ENCODE results near the gene TARS1. TPM values are rescaled to one million over a fixed set of nuclear protein-coding genes. Genes with fewer than 3 reads are reported as not detected.

TARS1 gene
- total and polyA plus RNA-seq, 10 of the 15 experiments (the other 5 are each of a cell fraction or from before 2014, with no cell fraction given): 163 to 350 (median 228) TPM

DNA sequence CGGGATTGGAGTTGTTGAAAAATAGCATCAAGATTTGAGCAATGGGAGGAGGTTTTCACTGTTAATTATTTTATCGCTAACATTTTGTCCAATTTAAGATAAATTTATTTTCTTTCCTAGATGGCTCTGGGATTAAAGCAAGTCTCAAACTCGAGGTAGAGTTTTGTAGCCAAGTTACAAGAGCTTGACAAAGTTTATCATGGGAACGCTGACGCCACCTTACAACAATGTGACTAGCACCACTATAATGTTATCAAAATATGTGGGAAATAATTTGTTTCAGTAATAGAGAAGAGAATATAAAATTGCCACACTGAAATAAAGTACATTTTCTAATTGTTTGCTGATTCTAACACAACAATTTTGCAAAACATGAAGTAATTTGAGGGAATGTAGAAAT lies 19.8 kb upstream of the TARS1 start:
- Histone ChIP-seq H3K27ac (ENCODE audit: control insufficient read depth, insufficient read depth) (no peak overlapping the region), H3K4me2 (ENCODE audit: control insufficient read depth, insufficient read depth) (no peak overlapping the region), H3K9me3 (replicated peaks; ENCODE audit: control insufficient read depth, insufficient read depth, low read length) (no peaks in the 10 kb centered on the region), H4K20me1 (ENCODE audit: control insufficient read depth, insufficient read depth) (no peaks in the 10 kb centered on the region), H2AFZ (ENCODE audit: control insufficient read depth, low read depth, low read length) (no peak overlapping the region), H3K4me1 (ENCODE audit: control insufficient read depth, insufficient read depth, low read length) (no peaks in the 10 kb centered on the region), H3K9ac (ENCODE audit: control insufficient read depth, insufficient read depth, low read length) (no peak overlapping the region), H3K27me3 (replicated peaks in 1 of 2; ENCODE audit: control insufficient read depth in 2 of 2, insufficient read depth in 2 of 2, low read length in 1 of 2) (no peaks in the 10 kb centered on the region; a peak in 1 of 4 replicates), H3K36me3 (ENCODE audit: control insufficient read depth in 2 of 2, insufficient read depth in 2 of 2, low read length in 1 of 2) (no peaks in the 10 kb centered on the region), H3K4me3 (no peak overlapping the region), H3K79me2 (ENCODE audit: control insufficient read depth, insufficient read depth, low read length) (no peaks in the 10 kb centered on the region)
- no peak for DNase-seq (ENCODE audit: low read depth, low spot score)
- intact Hi-C loops (cut with micrococcal nuclease; ENCODE audit: unreplicated experiment) (loop anchor here (5.0 kb wide), 1 partner anchor 799 kb away; no protein-coding TSS in a partner anchor), in situ Hi-C loops (cut with MboI) (no loop called here)
- RAD21 ChIA-PET (ENCODE audit: unreplicated experiment): interaction anchor here (1.1 kb wide), 1 partner anchor 15 kb away, joined by 3 read pairs; no protein-coding TSS in a partner anchor
- POLR2A ChIA-PET: no interaction called here
- TF ChIP-seq ZNF384 (IDR thresholded peaks at IDR 0.05; ENCODE audit: borderline replicate concordance, low read depth, low read length): no peak
- no peak for TF ChIP-seq POLR2AphosphoS2 (IDR thresholded peaks at IDR 0.05; ENCODE audit: low read depth, low read length)
- no peak for TF ChIP-seq LARP7 (IDR thresholded peaks at IDR 0.05)
- no peak for TF ChIP-seq SMAD1 (IDR thresholded peaks at IDR 0.05; ENCODE audit: low read depth, partially characterized antibody)
- TF ChIP-seq GABPA (IDR thresholded peaks at IDR 0.05; ENCODE audit: low read depth): no peak
- TF ChIP-seq ESRRA (IDR thresholded peaks at IDR 0.05; ENCODE audit: low read length): no peak
- no peak for TF ChIP-seq SPI1 (IDR thresholded peaks at IDR 0.05; ENCODE audit: borderline replicate concordance, insufficient read depth, low read depth, low read length)
- no peak for TF ChIP-seq CHD2 (IDR thresholded peaks at IDR 0.05; ENCODE audit: borderline replicate concordance, low read depth, low read length)
- no peak for TF ChIP-seq CBX3 (IDR thresholded peaks at IDR 0.05; ENCODE audit: borderline replicate concordance, low read depth)
- TF ChIP-seq SREBF2 (IDR thresholded peaks at IDR 0.05; ENCODE audit: low read length): no peak
- TF ChIP-seq, protein P1, sequence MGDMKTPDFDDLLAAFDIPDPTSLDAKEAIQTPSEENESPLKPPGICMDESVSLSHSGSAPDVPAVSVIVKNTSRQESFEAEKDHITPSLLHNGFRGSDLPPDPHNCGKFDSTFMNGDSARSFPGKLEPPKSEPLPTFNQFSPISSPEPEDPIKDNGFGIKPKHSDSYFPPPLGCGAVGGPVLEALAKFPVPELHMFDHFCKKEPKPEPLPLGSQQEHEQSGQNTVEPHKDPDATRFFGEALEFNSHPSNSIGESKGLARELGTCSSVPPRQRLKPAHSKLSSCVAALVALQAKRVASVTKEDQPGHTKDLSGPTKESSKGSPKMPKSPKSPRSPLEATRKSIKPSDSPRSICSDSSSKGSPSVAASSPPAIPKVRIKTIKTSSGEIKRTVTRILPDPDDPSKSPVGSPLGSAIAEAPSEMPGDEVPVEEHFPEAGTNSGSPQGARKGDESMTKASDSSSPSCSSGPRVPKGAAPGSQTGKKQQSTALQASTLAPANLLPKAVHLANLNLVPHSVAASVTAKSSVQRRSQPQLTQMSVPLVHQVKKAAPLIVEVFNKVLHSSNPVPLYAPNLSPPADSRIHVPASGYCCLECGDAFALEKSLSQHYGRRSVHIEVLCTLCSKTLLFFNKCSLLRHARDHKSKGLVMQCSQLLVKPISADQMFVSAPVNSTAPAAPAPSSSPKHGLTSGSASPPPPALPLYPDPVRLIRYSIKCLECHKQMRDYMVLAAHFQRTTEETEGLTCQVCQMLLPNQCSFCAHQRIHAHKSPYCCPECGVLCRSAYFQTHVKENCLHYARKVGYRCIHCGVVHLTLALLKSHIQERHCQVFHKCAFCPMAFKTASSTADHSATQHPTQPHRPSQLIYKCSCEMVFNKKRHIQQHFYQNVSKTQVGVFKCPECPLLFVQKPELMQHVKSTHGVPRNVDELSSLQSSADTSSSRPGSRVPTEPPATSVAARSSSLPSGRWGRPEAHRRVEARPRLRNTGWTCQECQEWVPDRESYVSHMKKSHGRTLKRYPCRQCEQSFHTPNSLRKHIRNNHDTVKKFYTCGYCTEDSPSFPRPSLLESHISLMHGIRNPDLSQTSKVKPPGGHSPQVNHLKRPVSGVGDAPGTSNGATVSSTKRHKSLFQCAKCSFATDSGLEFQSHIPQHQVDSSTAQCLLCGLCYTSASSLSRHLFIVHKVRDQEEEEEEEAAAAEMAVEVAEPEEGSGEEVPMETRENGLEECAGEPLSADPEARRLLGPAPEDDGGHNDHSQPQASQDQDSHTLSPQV (IDR thresholded peaks at IDR 0.05): no peak
- TF ChIP-seq, protein P2, sequence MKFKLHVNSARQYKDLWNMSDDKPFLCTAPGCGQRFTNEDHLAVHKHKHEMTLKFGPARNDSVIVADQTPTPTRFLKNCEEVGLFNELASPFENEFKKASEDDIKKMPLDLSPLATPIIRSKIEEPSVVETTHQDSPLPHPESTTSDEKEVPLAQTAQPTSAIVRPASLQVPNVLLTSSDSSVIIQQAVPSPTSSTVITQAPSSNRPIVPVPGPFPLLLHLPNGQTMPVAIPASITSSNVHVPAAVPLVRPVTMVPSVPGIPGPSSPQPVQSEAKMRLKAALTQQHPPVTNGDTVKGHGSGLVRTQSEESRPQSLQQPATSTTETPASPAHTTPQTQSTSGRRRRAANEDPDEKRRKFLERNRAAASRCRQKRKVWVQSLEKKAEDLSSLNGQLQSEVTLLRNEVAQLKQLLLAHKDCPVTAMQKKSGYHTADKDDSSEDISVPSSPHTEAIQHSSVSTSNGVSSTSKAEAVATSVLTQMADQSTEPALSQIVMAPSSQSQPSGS (IDR thresholded peaks at IDR 0.05; ENCODE audit: low read length): no peak
- no peak for TF ChIP-seq CEBPB (IDR thresholded peaks at IDR 0.05; ENCODE audit: borderline replicate concordance in 1 of 2, low read depth in 2 of 2, low read length in 2 of 2)
- TF ChIP-seq PAX8 (IDR thresholded peaks at IDR 0.05): no peak
- TF ChIP-seq, protein P3, sequence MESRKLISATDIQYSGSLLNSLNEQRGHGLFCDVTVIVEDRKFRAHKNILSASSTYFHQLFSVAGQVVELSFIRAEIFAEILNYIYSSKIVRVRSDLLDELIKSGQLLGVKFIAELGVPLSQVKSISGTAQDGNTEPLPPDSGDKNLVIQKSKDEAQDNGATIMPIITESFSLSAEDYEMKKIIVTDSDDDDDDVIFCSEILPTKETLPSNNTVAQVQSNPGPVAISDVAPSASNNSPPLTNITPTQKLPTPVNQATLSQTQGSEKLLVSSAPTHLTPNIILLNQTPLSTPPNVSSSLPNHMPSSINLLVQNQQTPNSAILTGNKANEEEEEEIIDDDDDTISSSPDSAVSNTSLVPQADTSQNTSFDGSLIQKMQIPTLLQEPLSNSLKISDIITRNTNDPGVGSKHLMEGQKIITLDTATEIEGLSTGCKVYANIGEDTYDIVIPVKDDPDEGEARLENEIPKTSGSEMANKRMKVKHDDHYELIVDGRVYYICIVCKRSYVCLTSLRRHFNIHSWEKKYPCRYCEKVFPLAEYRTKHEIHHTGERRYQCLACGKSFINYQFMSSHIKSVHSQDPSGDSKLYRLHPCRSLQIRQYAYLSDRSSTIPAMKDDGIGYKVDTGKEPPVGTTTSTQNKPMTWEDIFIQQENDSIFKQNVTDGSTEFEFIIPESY (IDR thresholded peaks at IDR 0.05): no peak
- no peak for TF ChIP-seq SUPT20H (IDR thresholded peaks at IDR 0.05; ENCODE audit: borderline replicate concordance, control insufficient read depth, low read depth, low read length)
- no peak for TF ChIP-seq NR2C2 (IDR thresholded peaks at IDR 0.05; ENCODE audit: borderline replicate concordance, control insufficient read depth, insufficient read length, low read depth)
- TF ChIP-seq POLR2A (IDR thresholded peaks at IDR 0.05; ENCODE audit: low read depth, low read length): no peak
- no peak for TF ChIP-seq RBBP5 (conservative IDR thresholded peaks at IDR 0.05)
- no peak for TF ChIP-seq CBFB (IDR thresholded peaks at IDR 0.05; ENCODE audit: low read depth)
- BruUV-seq (replicated peaks): no TSS peak
- WGBS (ENCODE audit: insufficient coverage, insufficient replicate concordance, low lambda C conversion rate, missing lambda C conversion rate): 35% methylated on average over 5 of the region's 5 CpGs
- FAIRE-seq: no peak
- SMC1A ChIA-PET (ENCODE audit: uncharacterized antibody, unreplicated experiment): interaction anchor here (0.9 kb wide), 1 partner anchor 831 kb away, joined by 3 read pairs; no protein-coding TSS in a partner anchor
- ATAC-seq: no peak
- CTCF ChIA-PET: interaction anchor here (0.8 to 0.9 kb wide), 3 partner anchors 548 to 731 kb away, joined by 3 to 4 read pairs (median 3); no protein-coding TSS in a partner anchor
